ENCODE results near the gene POU6F2.

GRCh38 chr7:39272111-39272510 is 294.4 kb downstream of the POU6F2 start:
- no peak for TF ChIP-seq EZH2 (IDR thresholded peaks at IDR 0.05; ENCODE audit: insufficient read depth, poor library complexity, severe bottlenecking)
- TF ChIP-seq EZH2phosphoT487 (IDR thresholded peaks at IDR 0.05; ENCODE audit: insufficient read depth, low read depth), result no peak
